MCF 10A (cell line): ENCODE measurements around the gene TLCD3B. TPM values are rescaled to one million over a fixed set of nuclear protein-coding genes. Genes with fewer than 3 reads are reported as not detected.
A peak's percentile ranks its signal among the peaks of the same experiment; 100 is the strongest.

Experiments used
- BruUV-seq: library from RNA; stranded (reverse); fragments of 400-500 nt; replicated peaks from 2 replicates; lab custom pipeline; 2021; lab: Mats Ljungman, UMichigan
- CTCF ChIA-PET: fragments of 300-600 bp; sonication (Branson Sonifier 250); formaldehyde crosslinking; extraction: SDS; loops from one replicate; lab custom pipeline; 2021; ENCODE audit warnings: antibody characterized with exemption, inconsistent platforms; lab: Yijun Ruan, JAX
- POLR2A ChIA-PET: fragments of 300-600, 350-650 bp; sonication (Branson Sonifier 250); formaldehyde crosslinking; extraction: SDS; loops from one replicate; lab custom pipeline; 2020; ENCODE audit warnings: antibody characterized with exemption, inconsistent platforms; lab: Yijun Ruan, JAX
- DNase-seq: peaks from one replicate; pipeline ENCODE4 v3.0.0-alpha.2; 2018; ENCODE audit not compliant: unreplicated experiment
- H3K27ac Mint-ChIP-seq: one replicate; pipeline ENCODE4 v1.8.0; 2022; ENCODE audit warnings: mild to moderate bottlenecking, low read depth, mixed read lengths; ENCODE audit not compliant: unreplicated experiment
- H3K27me3 Mint-ChIP-seq: one replicate; pipeline ENCODE4 v1.8.0; 2022; ENCODE audit warnings: mixed read lengths; ENCODE audit not compliant: insufficient read depth, unreplicated experiment
- H3K36me3 Mint-ChIP-seq: one replicate; pipeline ENCODE4 v1.8.0; 2022; ENCODE audit warnings: mild to moderate bottlenecking, moderate library complexity, mixed read lengths; ENCODE audit not compliant: insufficient read depth, unreplicated experiment
- H3K4me1 Mint-ChIP-seq: one replicate; pipeline ENCODE4 v1.8.0; 2022; ENCODE audit warnings: mixed read lengths; ENCODE audit not compliant: insufficient read depth, unreplicated experiment
- H3K4me3 Mint-ChIP-seq: one replicate; pipeline ENCODE4 v1.8.0; 2022; ENCODE audit warnings: mild to moderate bottlenecking, moderate library complexity, mixed read lengths; ENCODE audit not compliant: unreplicated experiment
- H3K9me3 Mint-ChIP-seq: one replicate; pipeline ENCODE4 v1.8.0; 2022; ENCODE audit warnings: mixed read lengths; ENCODE audit not compliant: unreplicated experiment
- intact Hi-C: fragments of 100-400 bp; cut with micrococcal nuclease; formaldehyde crosslinking; loops from 2 replicates; pipeline ENCODE4 v1.14.1; 2022
- total RNA-seq: library from RNA; stranded (reverse); gene quantifications from 2 replicates; pipeline ENCODE4 v1.2.3, GENCODE V29; 2022
- TF ChIP-seq, protein P1 (sequence below): fragments of 200-600 bp; IDR thresholded peaks from one replicate; pipeline ENCODE4 v1.8.0; 2022; ENCODE audit warnings: antibody characterized with exemption, mild to moderate bottlenecking; ENCODE audit not compliant: unreplicated experiment

Gene TLCD3B
- total RNA-seq, 1 experiment from 2014 or later, result 0.21 TPM

DNA sequence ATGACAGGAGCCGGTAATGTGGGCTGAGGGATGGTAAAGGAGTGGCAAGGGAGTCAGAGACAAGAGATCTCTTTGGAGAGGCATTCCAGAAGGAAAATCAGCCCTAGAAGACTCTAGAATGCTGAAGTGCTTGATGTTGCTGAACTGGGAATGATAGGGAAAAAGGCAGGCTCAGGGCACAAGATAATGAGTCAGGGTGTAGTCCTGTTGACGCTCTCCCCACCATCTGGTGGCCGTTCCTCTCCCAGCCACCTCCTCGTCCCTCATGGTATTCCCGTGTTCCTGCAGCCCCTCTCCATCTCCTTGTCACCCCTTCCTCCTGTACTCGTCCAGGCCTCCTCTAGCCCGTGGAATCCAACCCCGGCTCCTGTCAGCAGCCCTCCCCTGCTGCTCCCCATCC, 23.4 kb upstream of the TLCD3B start:
- CTCF ChIA-PET, result interaction anchor here (0.7 to 1.3 kb wide), 5 partner anchors 9 to 395 kb away, joined by 3 to 7 read pairs (median 3); no protein-coding TSS in a partner anchor
- Mint-ChIP-seq H3K4me1 (peaks cover 28% of the 10 kb centered on the region), H3K4me3 (peak overlapping the region; percentile 13), H3K9me3 (no peaks in the 10 kb centered on the region), H3K36me3 (no peaks in the 10 kb centered on the region), H3K27ac (no peak overlapping the region), H3K27me3 (no peaks in the 10 kb centered on the region)
- intact Hi-C loops, result no loop called here
- POLR2A ChIA-PET, result interaction anchor here (0.5 to 6.5 kb wide), 5 partner anchors 11 to 317 kb away, joined by 3 to 173 read pairs (median 3); partner anchors contain the start of genes ALDOA and TMEM219
- DNase-seq, result no peak
- no TSS peak for BruUV-seq
- TF ChIP-seq, protein P1, sequence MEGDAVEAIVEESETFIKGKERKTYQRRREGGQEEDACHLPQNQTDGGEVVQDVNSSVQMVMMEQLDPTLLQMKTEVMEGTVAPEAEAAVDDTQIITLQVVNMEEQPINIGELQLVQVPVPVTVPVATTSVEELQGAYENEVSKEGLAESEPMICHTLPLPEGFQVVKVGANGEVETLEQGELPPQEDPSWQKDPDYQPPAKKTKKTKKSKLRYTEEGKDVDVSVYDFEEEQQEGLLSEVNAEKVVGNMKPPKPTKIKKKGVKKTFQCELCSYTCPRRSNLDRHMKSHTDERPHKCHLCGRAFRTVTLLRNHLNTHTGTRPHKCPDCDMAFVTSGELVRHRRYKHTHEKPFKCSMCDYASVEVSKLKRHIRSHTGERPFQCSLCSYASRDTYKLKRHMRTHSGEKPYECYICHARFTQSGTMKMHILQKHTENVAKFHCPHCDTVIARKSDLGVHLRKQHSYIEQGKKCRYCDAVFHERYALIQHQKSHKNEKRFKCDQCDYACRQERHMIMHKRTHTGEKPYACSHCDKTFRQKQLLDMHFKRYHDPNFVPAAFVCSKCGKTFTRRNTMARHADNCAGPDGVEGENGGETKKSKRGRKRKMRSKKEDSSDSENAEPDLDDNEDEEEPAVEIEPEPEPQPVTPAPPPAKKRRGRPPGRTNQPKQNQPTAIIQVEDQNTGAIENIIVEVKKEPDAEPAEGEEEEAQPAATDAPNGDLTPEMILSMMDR, result no peak

DNA sequence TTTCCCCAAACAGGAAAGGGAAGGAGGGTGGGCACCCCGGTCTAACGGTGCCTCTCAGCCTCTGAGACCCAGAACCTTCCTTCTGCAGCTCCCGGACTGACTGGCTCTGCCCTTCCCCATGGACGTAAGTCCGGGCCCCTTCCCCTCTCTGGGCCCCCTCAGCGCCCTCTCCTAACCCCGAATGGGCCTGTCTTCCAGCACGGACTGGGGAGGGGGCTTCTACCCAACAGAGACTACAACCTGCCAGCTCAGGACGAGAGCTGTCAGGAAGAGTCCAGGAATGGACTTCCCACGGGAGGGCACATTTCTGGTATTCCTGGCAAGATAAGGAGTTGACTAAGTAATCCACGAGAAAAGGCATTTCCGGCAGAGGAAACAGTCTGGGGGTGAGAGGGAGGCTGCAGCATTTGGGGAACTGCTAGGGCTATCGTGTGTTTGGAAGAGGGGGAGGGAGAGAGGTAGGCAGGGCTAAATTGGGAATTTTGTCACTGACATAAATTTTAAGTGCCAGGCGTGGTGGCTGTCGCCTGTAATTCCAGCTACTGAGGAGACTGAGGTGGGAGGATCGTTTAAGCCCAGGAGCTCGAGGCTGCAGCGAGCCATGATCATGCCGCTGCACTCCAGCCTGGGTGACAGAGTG, 22.4 kb upstream of the TLCD3B start:
- BruUV-seq, result no TSS peak
- Mint-ChIP-seq H3K27me3 (no peaks in the 10 kb centered on the region), H3K4me1 (peaks cover 28% of the 10 kb centered on the region), H3K36me3 (no peaks in the 10 kb centered on the region), H3K9me3 (no peaks in the 10 kb centered on the region), H3K27ac (peak overlapping the region; percentile 50), H3K4me3 (peak overlapping the region; percentile 77)
- peak; percentile 24 for DNase-seq
- TF ChIP-seq, protein P1, result no peak
- intact Hi-C loops, result loop anchor here (1.0 kb wide), 1 partner anchor 12 kb away; the partner anchor contains the start of gene ALDOA
- ChIA-PET POLR2A (interaction anchor here (0.7 to 6.5 kb wide), 5 partner anchors 11 to 130 kb away, joined by 3 to 173 read pairs (median 4); partner anchors contain the start of genes ALDOA and CORO1A), CTCF (interaction anchor here (0.6 to 1.2 kb wide), 8 partner anchors 12 to 394 kb away, joined by 3 to 7 read pairs (median 3); no protein-coding TSS in a partner anchor)

DNA sequence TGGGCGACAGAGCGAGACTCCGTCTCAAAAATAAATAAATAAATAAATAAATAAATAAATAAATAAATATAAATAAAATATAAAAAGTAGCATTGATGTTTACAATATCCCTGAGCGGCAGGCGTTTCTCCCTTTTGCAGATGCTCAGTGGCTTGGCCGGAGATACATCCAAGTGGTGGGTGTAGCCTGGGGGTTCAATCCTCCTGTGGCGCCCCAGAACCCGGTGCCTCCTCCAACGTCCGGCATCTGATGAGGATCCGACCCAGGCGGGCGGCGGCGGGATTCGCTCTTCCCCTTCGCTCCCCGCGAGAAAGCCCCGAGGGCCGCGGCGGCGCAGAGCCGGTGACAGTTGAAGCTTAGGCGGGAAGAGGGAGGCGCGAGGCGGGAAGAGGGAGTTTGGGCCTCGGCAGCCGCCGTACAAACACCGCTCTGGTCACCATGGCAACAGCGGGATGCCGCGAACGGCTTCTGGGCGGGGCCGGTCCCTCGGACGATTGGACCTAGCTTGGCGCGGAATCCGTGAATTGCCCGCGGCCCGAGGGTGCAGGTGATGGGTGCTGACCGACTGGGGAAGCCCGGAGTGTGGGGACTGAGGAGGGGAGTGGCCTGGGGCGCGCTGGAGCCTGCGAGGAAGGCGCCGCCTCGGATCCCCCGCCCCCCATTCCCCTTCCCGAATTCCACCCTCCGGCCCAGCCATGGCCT, 21.8 kb upstream of the TLCD3B start:
- CTCF ChIA-PET, result interaction anchor here (0.6 to 1.2 kb wide), 5 partner anchors 11 to 236 kb away, joined by 3 to 7 read pairs (median 4); no protein-coding TSS in a partner anchor

More for the DNA sequence above, 21.8 kb upstream of the TLCD3B start:
- no peaks in the 10 kb centered on the region for H3K36me3 Mint-ChIP-seq
- H3K4me3 Mint-ChIP-seq, result peak overlapping the region; percentile 77
- POLR2A ChIA-PET, result interaction anchor here (0.6 to 6.5 kb wide), 7 partner anchors 10 to 606 kb away, joined by 3 to 173 read pairs (median 4); partner anchors contain the start of genes ALDOA and CORO1A
- no TSS peak for BruUV-seq
- H3K27me3 Mint-ChIP-seq, result no peaks in the 10 kb centered on the region
- peak overlapping the region; percentile 50 for H3K27ac Mint-ChIP-seq
- H3K4me1 Mint-ChIP-seq, result peaks cover 28% of the 10 kb centered on the region
- no peaks in the 10 kb centered on the region for H3K9me3 Mint-ChIP-seq
- intact Hi-C loops, result loop anchor here (1.0 kb wide), 1 partner anchor 12 kb away; the partner anchor contains the start of gene ALDOA
- TF ChIP-seq, protein P1, result no peak
- DNase-seq, result peak; percentile 92
